HepG2 (cell line): ENCODE results near the gene TBX21. TPM values are rescaled to one million over a fixed set of nuclear protein-coding genes. Genes with fewer than 3 reads are reported as not detected.
A peak's percentile ranks its signal among the peaks of the same experiment; 100 is the strongest.

Experiments
- ATAC-seq: fragments of 200-7000 bp; cut with Tn5 transposase; 3 replicates; pipeline ENCODE4 v1.9.1; 2020; ENCODE audit warnings: mild to moderate bottlenecking, moderate library complexity
- BruUV-seq: library from RNA; stranded (reverse); fragments of 400-500 nt; replicated peaks from 2 replicates; lab custom pipeline; 2021; lab: Mats Ljungman, UMichigan
- CTCF ChIA-PET: fragments of 300-600 bp; formaldehyde crosslinking; extraction: SDS; loops from one replicate; lab custom pipeline; 2021; ENCODE audit warnings: low total read pairs, inconsistent platforms, low intra/inter-chr PET ratio; lab: Yijun Ruan, JAX
- POLR2A ChIA-PET: fragments of 350-600 bp; sonication (Branson Sonifier 250); formaldehyde crosslinking; loops from one replicate; lab custom pipeline; 2020; ENCODE audit warnings: antibody characterized with exemption, inconsistent platforms; lab: Yijun Ruan, JAX
- DNase-seq: peaks from one replicate; pipeline ENCODE4 v3.0.0-alpha.2; 2015; ENCODE audit warnings: low spot score
- FAIRE-seq: peaks from 3 replicates; lab custom pipeline; 2011; peaks lifted over from hg19 to GRCh38; lab: Jason Lieb, UNC
- H2AFZ ChIP-seq: one replicate; pipeline ENCODE4 v1.6.1; 2011; ENCODE audit warnings: low read length, inconsistent platforms
- H3K27ac ChIP-seq: fragments of 300-600 bp; 3 replicates; pipeline ENCODE4 v1.8.0; 2011; ENCODE audit warnings: mixed run types, mild to moderate bottlenecking, mixed read lengths, low read length, inconsistent platforms; ENCODE audit not compliant: insufficient read depth; ENCODE audit errors: extremely low read length
- H3K27me3 ChIP-seq, 2 experiments: fragments of 200-600 bp in 1 of 2; 2 replicates in 1 of 2; 3 replicates in 1 of 2; pipeline versions ENCODE4 v1.6.0 to v1.8.0; 2011; ENCODE audit warnings: low read length in 2 of 2, mild to moderate bottlenecking in 2 of 2, moderate library complexity in 2 of 2, inconsistent platforms in 1 of 2; ENCODE audit not compliant: insufficient read depth in 2 of 2, control insufficient read depth in 1 of 2
- H3K36me3 ChIP-seq, 2 experiments: fragments of 200-600 bp in 1 of 2; replicated peaks in 1 of 2; 2 replicates in 1 of 2; 3 replicates in 1 of 2; pipeline versions ENCODE4 v1.5.1 to v1.8.0; 2011; ENCODE audit warnings: low read length in 2 of 2, inconsistent platforms in 1 of 2; ENCODE audit not compliant: insufficient read depth in 2 of 2, control insufficient read depth in 1 of 2
- H3K4me1 ChIP-seq: 2 replicates; pipeline ENCODE4 v1.5.1; 2012; ENCODE audit warnings: low read length, inconsistent platforms; ENCODE audit not compliant: insufficient read depth
- H3K4me2 ChIP-seq: 2 replicates; pipeline ENCODE4 v1.6.0; 2011; ENCODE audit warnings: low read depth, low read length, inconsistent platforms
- H3K4me3 ChIP-seq, 3 experiments: fragments of 200-600 bp in 1 of 3; sonication (generic), shearing (Covaris generic) in 1 of 3; replicated peaks in 1 of 3; 2 replicates each; pipeline ENCODE4 v1.5.1; 2011 to 2016; ENCODE audit warnings: low read length in 3 of 3, inconsistent platforms in 2 of 3, low read depth in 2 of 3, mild to moderate bottlenecking in 2 of 3, control low read depth in 1 of 3, mixed read lengths in 1 of 3; ENCODE audit not compliant: insufficient read depth in 1 of 3
- H3K79me2 ChIP-seq: one replicate; pipeline ENCODE4 v1.6.1; 2011; ENCODE audit warnings: low read length, inconsistent platforms; ENCODE audit not compliant: insufficient read depth
- H3K9ac ChIP-seq: 2 replicates; pipeline ENCODE4 v1.6.0; 2011; ENCODE audit warnings: mild to moderate bottlenecking, low read depth, low read length, inconsistent platforms; ENCODE audit not compliant: insufficient read depth
- H3K9me3 ChIP-seq: 2 replicates; pipeline ENCODE4 v1.5.1; 2012; ENCODE audit warnings: mild to moderate bottlenecking, low read length
- H4K20me1 ChIP-seq: 2 replicates; pipeline ENCODE4 v1.6.0; 2011; ENCODE audit warnings: inconsistent platforms, mild to moderate bottlenecking, low read length, moderate library complexity; ENCODE audit not compliant: insufficient read depth
- EZH2 ChIP-seq: conservative IDR thresholded peaks from 2 replicates; pipeline ENCODE4 v1.6.1; 2012; ENCODE audit warnings: mild to moderate bottlenecking, low read depth, low read length, moderate library complexity
- MEIS1 ChIP-seq: sonication (generic); formaldehyde crosslinking; IDR thresholded peaks from 2 replicates; pipeline ENCODE4 v1.9.0; 2021; ENCODE audit warnings: mild to moderate bottlenecking, missing genetic modification reagents, moderate library complexity, borderline replicate concordance
- MTA1 ChIP-seq: sonication (generic); formaldehyde crosslinking; IDR thresholded peaks from 2 replicates; pipeline ENCODE4 v1.4.0; 2020; ENCODE audit warnings: missing genetic modification reagents, mild to moderate bottlenecking, borderline replicate concordance
- NFIC ChIP-seq: IDR thresholded peaks from 2 replicates; pipeline ENCODE4 v1.6.1; 2012; ENCODE audit warnings: mild to moderate bottlenecking, low read length, inconsistent platforms
- PHF20 ChIP-seq: sonication (generic); formaldehyde crosslinking; IDR thresholded peaks from 2 replicates; pipeline ENCODE4 v1.5.0; 2020; ENCODE audit warnings: mild to moderate bottlenecking, missing genetic modification reagents
- SKIL ChIP-seq: sonication (generic); formaldehyde crosslinking; IDR thresholded peaks from 2 replicates; pipeline ENCODE4 v1.8.0; 2022; ENCODE audit warnings: missing genetic modification reagents, mild to moderate bottlenecking, moderate library complexity, borderline replicate concordance
- THRA ChIP-seq: sonication (generic); formaldehyde crosslinking; IDR thresholded peaks from 2 replicates; pipeline ENCODE4 v1.4.0; 2020; ENCODE audit warnings: missing genetic modification reagents, borderline replicate concordance
- ZNF446 ChIP-seq: sonication (generic); formaldehyde crosslinking; IDR thresholded peaks from 2 replicates; pipeline ENCODE4 v1.5.0; 2020; ENCODE audit warnings: mild to moderate bottlenecking, missing genetic modification reagents
- ZNF512B ChIP-seq: sonication (generic); formaldehyde crosslinking; IDR thresholded peaks from 2 replicates; pipeline ENCODE4 v1.5.1; 2020; ENCODE audit warnings: missing genetic modification reagents, mild to moderate bottlenecking, borderline replicate concordance
- WGBS: methylation state at CpG from one replicate; pipeline ENCODE4 v1.1.6; 2017; ENCODE audit warnings: low lambda C conversion rate; 5-methylcytosine and 5-hydroxymethylcytosine counted together
- in situ Hi-C: cut with HindIII; loops from 2 replicates; pipeline ENCODE4 v1.10.0; 2017; ENCODE audit warnings: low pct_unique_long_range_greater_than_20kb; ENCODE audit not compliant: extremely low pct_ligation_motif_present
- intact Hi-C: fragments of 100-400 bp; cut with micrococcal nuclease; formaldehyde crosslinking; loops from one replicate; pipeline ENCODE4 v1.10.0; 2022; ENCODE audit not compliant: unreplicated experiment
- polyA plus RNA-seq, 8 experiments: library from polyadenylated mRNA; depleted of rRNA in 3 of 8; stranded (reverse) in 7 of 8; unstranded in 1 of 8; fragments of >200 nt; fragmentation: Illumina TruSeq in 4 of 8; extraction: Trizol in 4 of 8; gene quantifications; 2 replicates each; pipeline versions ENCODE4 v1.2.1 to v1.2.3, GENCODE V29; 2011 to 2016; ENCODE audit warnings: low read depth in 4 of 8, missing spikeins in 1 of 8, mixed read lengths in 1 of 8; ENCODE audit not compliant: insufficient read depth in 1 of 8
- total RNA-seq, 5 experiments: library from RNA; depleted of rRNA; stranded (reverse); fragments of >200 nt; fragmentation: Illumina TruSeq; extraction: Trizol; gene quantifications; 2 replicates each; pipeline ENCODE4 v1.2.3, GENCODE V29; 2016; ENCODE audit warnings: low read depth in 1 of 5
- TF ChIP-seq, protein P1 (sequence below): sonication (generic); formaldehyde crosslinking; IDR thresholded peaks from 2 replicates; pipeline ENCODE4 v1.9.0; 2021; ENCODE audit warnings: missing genetic modification reagents, mild to moderate bottlenecking, borderline replicate concordance
- TF ChIP-seq, protein P2 (sequence below): sonication (generic); formaldehyde crosslinking; IDR thresholded peaks from 2 replicates; pipeline ENCODE4 v1.5.0; 2020; ENCODE audit warnings: mild to moderate bottlenecking, missing genetic modification reagents, borderline replicate concordance

TBX21 gene
- total and polyA plus RNA-seq, 2 of the 13 experiments (the other 11 are each of a cell fraction or from before 2014, with no cell fraction given) = not detected

GRCh38 chr17:47781397-47781796 is 48.4 kb downstream of the TBX21 start (continued):
- TF ChIP-seq ZNF512B (CRISPR knock-in tag) = no peak
- TF ChIP-seq SKIL (CRISPR knock-in tag) = no peak

- Histone ChIP-seq H3K27ac (no peak overlapping the region), H3K27me3 (peaks cover 4 to 45% of the 10 kb centered on the region in 2 experiments; a peak in 3 of 5 replicates), H3K4me3 (no peak overlapping the region), H3K4me1 (no peaks in the 10 kb centered on the region), H3K9me3 (no peaks in the 10 kb centered on the region), H3K9ac (no peak overlapping the region), H3K79me2 (no peaks in the 10 kb centered on the region), H4K20me1 (no peaks in the 10 kb centered on the region; the same call in 1 of the 2 replicates), H3K4me2 (no peak overlapping the region), H3K36me3 (no peaks in the 10 kb centered on the region), H2AFZ (no peak overlapping the region)
- BruUV-seq = no TSS peak
- ATAC-seq (peak; percentile 50; the same call in 1 of the 3 replicates), DNase-seq (peak; percentile 52), FAIRE-seq (peak; percentile 51)
- in situ Hi-C loops = no loop called here
- WGBS = 8% methylated on average over 5 of the region's 5 CpGs
- ChIA-PET POLR2A (interaction anchor here (0.6 kb wide), 1 partner anchor 1013 kb away, joined by 4 read pairs; no protein-coding TSS in a partner anchor), CTCF (no interaction called here)
- intact Hi-C loops = no loop called here
- no peak for TF ChIP-seq EZH2
- TF ChIP-seq, protein P1, sequence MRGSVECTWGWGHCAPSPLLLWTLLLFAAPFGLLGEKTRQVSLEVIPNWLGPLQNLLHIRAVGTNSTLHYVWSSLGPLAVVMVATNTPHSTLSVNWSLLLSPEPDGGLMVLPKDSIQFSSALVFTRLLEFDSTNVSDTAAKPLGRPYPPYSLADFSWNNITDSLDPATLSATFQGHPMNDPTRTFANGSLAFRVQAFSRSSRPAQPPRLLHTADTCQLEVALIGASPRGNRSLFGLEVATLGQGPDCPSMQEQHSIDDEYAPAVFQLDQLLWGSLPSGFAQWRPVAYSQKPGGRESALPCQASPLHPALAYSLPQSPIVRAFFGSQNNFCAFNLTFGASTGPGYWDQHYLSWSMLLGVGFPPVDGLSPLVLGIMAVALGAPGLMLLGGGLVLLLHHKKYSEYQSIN = 0 out of 2 replicates have a peak, but pooled peaks have one; percentile 41
- TF ChIP-seq ZNF446 (CRISPR knock-in tag) = no peak
- no peak for TF ChIP-seq PHF20 (CRISPR knock-in tag)
- TF ChIP-seq, protein P2, sequence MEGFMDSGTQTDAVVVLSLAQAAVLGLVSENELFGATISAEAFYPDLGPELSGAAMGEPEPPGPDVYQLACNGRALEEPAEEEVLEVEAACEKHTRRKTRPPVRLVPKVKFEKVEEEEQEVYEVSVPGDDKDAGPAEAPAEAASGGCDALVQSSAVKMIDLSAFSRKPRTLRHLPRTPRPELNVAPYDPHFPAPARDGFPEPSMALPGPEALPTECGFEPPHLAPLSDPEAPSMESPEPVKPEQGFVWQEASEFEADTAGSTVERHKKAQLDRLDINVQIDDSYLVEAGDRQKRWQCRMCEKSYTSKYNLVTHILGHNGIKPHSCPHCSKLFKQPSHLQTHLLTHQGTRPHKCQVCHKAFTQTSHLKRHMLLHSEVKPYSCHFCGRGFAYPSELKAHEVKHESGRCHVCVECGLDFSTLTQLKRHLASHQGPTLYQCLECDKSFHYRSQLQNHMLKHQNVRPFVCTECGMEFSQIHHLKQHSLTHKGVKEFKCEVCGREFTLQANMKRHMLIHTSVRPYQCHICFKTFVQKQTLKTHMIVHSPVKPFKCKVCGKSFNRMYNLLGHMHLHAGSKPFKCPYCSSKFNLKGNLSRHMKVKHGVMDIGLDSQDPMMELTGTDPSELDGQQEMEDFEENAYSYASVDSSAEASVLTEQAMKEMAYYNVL (CRISPR knock-in tag) = 0 out of 2 replicates have a peak, but pooled peaks have one; percentile 20
- TF ChIP-seq THRA (CRISPR knock-in tag) = peak; percentile 67; the same call in 1 of the 2 replicates
- TF ChIP-seq MTA1 (CRISPR knock-in tag) = no peak
- TF ChIP-seq MEIS1 (CRISPR knock-in tag) = no peak
- TF ChIP-seq NFIC = no peak
Observed at GRCh38 chr17:47785538-47786123, 52.6 kb downstream of the TBX21 start.
